Skin epidermis (tissue), 12 donors: Measurements from ENCODE around the gene STMND1.

ENCODE experiments used
- H3K27ac ChIP-seq, 21 experiments: fragments of 200-600 bp; sonication (generic) in 11 of 21; one replicate each; pipeline ENCODE4 v1.5.0; 2020; ENCODE audit warnings: mild to moderate bottlenecking in 3 of 21, inconsistent platforms in 2 of 21, moderate library complexity in 2 of 21
- H3K4me3 ChIP-seq, 7 experiments: fragments of 200-600 bp; sonication (generic) in 2 of 7; one replicate each; pipeline ENCODE4 v1.5.0; 2020; ENCODE audit warnings: inconsistent platforms in 2 of 7, mild to moderate bottlenecking in 2 of 7, moderate library complexity in 1 of 7

Gene STMND1

DNA sequence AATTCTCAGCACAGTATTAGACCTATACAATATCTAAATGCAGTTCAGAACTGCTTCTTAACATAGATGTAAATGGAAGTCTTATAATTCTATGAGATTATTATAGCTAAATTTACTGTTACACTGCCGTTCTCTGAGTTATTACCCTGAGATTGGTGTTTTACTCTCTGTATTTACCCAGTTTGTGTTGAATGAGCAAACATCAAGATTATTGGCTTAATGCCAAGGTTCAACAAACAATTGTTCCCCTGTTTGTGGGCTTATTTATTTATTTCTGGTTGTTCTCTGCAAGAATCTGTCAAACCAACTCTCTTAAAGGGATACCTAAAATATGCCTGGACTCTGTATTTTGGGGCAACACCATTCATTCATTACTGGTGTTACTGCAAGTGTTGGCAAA is 5.2 kb upstream of the STMND1 start:
- Histone ChIP-seq H3K4me3 (no peak overlapping the region), H3K27ac (no peak overlapping the region)

DNA sequence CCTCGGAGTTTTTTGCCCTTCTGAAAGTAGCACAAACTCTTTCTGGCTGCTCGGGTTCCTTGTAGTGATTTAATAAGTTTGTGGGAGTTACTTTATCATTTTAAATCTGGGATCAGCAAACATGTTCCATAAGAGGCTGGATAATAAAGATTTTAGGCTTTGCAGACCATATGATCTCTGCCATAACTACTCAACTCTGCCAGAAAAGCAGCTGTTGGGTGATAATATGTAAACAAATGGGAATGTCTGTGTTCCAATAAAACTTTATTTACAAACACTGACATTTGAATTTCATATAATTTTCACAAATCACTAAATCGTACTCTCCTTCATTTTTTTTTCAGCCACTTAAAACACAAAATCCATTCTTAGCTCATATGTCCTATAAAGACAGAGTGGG is 3.9 kb upstream of the STMND1 start:
- H3K27ac ChIP-seq: no peak overlapping the region

DNA sequence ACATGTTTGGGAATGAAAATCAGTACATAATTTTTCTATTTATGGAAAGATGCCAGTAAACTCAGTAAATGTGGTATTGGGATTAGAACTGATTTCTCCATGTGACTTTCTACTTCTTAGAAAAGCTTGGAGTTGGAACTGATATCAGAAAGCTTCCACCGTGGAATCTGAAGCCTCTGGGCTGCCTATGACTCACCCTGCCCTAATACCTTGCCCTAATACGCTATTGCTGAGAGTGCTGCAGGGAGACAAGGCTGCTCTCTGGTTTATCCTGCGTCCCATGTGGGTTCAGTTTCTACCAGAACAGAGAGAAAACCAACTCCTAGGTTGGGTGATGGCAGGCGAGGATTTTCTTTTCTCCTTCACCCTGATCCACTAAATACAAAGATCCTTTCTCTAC is 3.3 kb upstream of the STMND1 start:
- Histone ChIP-seq H3K4me3 (no peak overlapping the region), H3K27ac (no peak overlapping the region)

More for the DNA sequence above, 3.9 kb upstream of the STMND1 start:
- no peak overlapping the region for H3K4me3 ChIP-seq

DNA sequence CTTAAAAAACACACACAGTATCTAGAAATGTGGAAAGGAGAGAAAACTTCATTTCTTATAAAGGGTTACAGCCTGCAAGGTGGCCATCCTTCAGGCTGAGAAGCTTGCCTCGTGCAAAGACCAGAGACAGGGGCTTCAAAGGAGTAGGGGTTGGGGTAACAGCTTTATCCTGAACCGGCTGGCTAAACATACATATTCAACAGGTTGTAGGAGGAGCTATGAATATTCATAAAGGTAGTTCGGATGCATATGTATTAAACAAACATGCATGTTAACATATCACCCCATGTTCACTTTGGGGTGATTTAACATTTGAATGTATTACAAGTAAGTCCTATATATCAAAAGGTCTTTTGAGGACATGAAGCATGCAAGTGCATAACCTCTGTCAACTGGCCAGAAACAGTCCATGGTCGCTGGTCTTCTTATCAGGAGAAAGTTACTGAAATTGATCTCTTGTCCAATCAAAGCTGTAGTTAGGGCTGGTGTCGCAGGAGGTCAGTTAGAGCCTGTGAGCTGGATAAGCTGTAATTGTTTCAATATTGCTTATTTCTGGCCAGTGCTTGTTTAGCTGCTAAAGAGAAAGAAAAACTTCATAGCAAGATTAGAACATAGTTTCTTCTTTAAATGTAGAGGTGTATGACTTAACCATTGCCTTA is 2.3 kb upstream of the STMND1 start:
- Histone ChIP-seq H3K4me3 (no peak overlapping the region), H3K27ac (no peak overlapping the region)

DNA sequence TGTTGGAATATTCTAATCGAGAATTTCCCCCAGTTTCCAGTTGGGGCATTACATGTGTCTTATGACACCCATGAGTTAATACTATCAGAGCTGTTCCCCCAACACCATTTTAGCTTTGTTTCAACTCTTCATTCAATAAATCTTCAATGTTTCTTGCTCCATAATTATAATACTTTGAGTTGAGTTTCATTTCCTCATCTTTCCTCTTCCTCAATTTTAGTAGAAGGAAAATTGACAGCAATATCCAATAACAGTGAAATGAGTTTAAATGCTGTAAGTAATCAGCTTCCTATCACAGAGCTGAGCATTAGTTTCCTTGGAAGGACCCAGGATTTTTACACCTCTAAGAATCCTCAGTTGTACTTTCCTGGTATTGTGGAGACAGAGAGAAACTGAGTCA is 1.0 kb upstream of the STMND1 start:
- no peak overlapping the region for H3K27ac ChIP-seq
- H3K4me3 ChIP-seq: no peak overlapping the region

DNA sequence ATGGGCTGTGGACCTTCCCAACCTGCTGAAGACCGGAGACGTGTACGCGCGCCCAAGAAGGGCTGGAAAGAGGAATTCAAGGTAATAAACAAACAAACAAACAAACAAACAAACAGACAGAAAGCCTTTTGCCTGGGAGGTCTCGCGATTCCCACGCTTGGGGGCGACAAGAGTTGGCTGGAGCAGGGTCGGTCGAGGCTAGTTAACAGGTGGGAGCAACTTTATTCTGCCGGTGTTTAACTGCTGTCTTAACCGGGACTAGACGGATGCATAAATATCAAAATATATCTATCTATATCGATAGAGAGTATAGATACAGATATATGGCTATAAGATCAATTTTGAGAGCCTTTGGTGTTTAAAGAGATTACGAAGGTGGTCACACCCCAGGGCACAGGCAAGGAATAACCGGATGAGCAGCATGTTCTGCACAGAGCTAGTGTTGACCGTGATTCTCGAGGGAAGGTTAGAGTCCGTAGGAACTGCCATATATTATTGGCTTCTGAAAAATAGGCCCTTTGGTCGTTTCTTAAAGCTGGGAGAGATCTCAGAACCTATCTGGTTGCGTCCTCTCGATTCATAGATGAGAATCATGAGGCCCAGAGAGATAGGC is 514 bp downstream of the STMND1 start:
- peak overlapping the region; percentile 11 to 51 (median 22) for H3K4me3 ChIP-seq

DNA sequence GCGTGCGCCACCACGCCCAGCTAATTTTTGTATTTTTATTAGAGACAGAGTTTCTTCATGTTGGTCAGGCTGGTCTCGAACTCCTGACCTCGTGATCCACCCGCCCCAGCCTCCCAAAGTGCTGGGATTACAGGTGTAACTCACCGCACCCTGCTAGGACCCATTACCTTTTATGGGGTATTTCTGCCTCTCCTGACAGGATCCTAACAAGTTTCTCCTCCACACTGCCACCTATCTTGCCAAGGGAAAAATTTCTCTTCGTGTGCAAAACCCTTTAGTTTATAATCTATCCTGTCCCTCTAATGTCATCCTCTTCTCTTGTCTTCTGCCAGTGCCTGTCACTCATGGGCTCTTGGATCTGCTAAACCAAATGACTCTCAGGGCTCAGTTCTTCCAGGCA is 1.9 kb downstream of the STMND1 start:
- no peak overlapping the region for H3K27ac ChIP-seq
- no peak overlapping the region for H3K4me3 ChIP-seq

More for the DNA sequence above, 514 bp downstream of the STMND1 start:
- H3K27ac ChIP-seq: no peak overlapping the region

DNA sequence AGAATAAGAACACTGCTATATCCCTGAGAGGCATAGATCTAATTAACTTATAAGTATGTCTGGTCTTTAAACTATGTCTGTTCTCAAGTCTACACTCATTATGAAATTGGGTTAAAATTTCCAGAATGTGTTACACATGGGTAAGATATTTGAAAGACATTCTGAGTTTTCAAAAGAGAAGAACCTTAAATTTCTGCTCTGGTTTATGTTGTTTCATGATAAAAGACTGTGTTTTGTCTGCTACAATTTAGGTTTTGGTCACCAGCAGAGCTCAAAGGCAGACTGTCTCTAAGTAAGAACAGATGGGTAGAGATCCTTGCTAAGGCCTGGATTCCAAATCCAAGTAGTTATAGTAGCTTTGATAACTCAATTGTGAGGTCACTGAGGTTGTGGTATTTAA is 6.0 kb downstream of the STMND1 start:
- H3K4me3 ChIP-seq: no peak overlapping the region
- peak overlapping the region in 2 of 21 experiments; percentile 26 to 68 for H3K27ac ChIP-seq

DNA sequence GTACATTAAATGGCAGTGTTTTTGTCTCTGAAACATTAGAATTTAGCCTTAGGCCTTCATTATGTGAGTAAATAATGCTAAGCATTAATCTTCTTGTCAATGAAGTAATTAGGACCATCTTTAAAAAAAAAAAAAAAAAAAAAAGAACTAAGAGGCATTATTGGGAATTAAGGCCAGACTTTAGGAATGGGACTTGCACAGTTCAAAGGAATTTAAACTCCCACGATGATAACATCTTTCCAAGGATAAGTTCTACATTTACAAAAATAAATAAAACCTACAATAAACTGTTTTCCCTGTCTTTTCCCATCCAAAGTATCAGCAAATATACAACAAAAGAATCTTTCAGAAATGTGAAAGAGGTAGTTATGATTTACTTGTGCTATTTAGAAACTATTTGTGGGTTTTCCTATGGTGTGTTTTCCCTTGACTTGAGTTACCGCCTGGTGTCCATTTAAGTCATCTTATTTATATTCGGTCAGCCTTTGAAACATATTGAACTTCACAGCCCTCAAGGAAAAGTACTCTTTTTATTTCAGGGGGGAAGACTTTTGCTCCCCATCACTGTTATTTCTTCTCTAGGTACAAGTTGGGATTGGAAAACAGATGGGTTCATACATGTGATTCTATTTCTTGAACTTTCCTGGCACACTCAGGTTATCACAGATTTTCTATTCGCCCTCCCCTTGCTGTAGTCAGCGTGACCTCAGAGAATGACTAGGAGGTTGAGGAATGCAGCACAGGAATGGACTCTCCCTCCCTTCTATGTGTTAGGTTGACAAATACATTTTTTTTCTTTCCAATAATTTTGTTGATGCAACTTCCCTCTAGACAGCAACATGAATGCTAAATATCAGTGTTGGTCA is 13.6 kb downstream of the STMND1 start:
- Histone ChIP-seq H3K27ac (peak overlapping the region in 1 of 21 experiments; percentile 38), H3K4me3 (no peak overlapping the region)

DNA sequence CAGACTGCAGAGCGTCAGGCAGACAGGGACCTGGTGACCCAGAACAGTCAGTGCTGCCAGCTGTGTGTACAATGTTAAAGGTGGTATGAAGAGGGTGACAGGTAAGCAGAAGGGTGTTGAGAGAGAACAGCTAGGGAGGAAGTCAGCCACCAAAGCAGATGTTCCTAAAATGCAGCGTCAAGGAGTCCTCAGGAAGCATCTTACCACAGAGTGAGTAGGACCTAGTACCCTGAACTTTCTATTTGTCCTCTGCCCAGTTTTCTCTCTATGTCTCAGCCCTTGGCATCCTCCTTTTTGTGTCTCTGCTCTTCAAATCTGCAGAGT is 14.2 kb downstream of the STMND1 start:
- Histone ChIP-seq H3K27ac (no peak overlapping the region), H3K4me3 (no peak overlapping the region)

DNA sequence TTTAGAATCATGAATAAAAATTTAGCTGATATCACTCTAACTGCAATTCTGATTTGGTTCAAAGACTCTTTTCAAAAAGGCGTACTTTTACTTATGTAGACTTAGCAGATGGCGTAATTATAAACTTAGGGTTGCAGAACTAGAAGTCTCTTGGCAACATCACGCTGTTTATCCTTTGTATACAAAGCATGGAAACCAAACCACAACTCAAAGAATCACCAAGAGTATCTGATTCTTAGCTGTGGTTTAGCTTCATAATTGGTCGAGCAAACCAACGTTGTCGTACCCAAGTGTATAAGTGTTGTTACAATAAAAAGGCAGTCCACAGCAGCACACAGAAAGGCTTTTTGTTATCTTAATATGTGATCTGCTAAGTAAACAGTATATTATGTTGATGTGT is 18.2 kb downstream of the STMND1 start:
- H3K4me3 ChIP-seq: no peak overlapping the region
- H3K27ac ChIP-seq: no peak overlapping the region

DNA sequence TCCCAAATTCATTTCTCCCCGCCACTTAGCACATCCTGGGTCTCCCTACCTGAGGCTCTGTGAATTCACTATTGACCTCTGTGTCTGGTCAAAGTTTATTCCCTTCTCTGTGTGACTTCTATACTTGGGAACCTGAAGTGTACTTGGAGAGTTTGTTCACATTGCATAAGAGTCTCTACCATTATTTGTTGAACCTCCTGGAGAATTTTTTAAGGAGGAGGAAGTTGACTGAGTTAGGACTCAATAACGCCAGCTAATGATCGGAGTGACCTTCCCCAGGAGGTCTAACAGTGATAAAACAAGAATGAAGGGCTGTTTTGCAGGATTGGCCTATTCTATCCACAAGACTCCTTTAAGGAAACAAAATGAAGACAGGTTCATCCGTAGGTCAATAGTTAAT is 23.6 kb downstream of the STMND1 start:
- H3K4me3 ChIP-seq: no peak overlapping the region
- H3K27ac ChIP-seq: no peak overlapping the region

DNA sequence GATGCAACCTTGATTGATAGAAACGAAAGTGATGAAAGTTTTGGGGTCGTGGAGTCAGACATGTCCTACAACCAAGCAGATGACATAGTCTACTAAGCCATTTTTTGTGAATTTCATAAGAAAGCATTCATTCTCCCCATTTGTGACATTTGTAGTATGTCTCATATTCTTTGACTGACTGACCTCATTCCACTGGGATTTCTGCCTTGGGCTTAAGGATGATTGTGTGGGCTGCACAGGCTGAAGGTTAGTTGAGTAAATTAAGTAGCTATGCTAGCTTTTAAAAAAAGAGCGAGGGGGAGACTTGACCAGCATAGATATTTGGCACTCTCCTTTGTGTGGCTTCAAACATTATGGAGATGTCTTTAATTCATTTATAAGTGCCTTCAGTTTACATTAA is 28.9 kb downstream of the STMND1 start:
- no peak overlapping the region for H3K27ac ChIP-seq
- no peak overlapping the region for H3K4me3 ChIP-seq

DNA sequence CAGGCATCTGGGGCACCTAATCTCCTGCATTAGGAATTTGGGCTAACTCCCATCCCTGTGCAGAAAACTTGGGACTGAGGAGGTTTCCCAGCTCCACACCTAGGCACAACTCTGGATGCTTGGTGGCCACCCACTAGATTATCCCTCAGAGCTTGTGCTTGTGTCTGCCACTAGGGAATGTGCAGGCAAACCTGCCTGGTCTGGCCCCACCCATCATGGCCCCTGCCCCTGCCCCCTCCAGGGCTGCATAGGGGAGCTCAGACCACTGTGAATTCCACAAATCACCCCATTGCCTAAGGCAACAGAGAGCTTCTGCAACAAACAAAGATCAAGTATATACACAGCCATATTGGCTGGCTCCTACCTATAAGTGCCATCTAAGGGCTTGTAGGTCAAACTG is 31.1 kb downstream of the STMND1 start:
- H3K27ac ChIP-seq: no peak overlapping the region
- no peak overlapping the region for H3K4me3 ChIP-seq

DNA sequence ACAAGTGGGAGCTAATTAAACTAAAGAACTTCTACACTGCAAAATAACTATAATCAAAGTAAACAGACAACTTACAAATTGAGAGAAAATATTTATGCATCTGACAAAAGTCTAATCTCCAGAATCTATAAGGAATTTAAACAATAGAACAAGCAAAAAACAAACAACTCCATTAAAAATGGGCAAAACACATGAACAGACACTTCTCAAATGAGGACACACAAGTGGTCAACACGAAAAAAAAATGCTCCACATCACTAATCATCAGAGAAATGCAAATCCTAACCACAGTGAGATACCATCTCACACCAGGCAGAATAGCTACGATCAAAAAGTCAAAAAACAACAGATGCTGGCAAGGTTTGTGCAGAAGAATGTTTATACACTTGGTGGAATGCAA is 36.2 kb downstream of the STMND1 start:
- Histone ChIP-seq H3K27ac (no peak overlapping the region), H3K4me3 (no peak overlapping the region)

DNA sequence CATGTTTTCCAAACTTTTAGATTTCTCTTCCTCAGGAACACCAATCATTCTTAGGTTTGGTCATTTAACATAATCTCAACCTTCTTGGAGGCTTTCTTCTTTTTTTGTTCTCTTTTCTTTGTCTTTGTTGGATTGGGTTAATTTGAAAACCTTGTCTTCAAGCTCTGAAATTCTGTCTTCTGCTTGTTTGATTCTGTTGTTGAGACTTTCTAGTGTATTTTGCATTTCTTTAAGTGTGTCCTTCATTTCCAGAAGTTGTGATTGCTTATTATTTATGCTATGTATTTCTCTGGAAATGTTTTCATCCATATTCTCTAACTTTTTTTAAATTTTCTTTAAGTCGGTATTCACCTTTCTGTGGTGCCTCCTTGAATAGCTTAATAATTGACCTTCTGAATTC is 42.2 kb downstream of the STMND1 start:
- Histone ChIP-seq H3K27ac (no peak overlapping the region), H3K4me3 (no peak overlapping the region)

DNA sequence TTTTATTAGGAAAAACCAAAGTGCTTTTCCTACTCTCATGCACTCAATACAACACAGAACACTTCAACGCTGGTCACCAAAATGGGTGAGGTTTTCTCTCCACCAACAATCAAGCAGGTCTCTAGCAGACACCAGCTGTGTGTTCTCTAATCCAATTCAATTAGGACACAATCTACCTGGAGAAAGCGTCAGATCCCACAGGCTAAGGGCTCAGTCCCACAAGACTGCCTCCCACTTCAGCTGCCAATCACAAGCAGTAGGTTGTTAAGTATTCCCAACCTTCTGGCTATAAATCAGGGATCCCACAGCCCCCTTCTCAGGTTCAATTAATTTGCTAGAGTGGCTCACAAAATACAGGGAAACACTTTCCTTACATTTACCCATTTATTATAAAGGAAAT is 47.7 kb downstream of the STMND1 start:
- no peak overlapping the region for H3K27ac ChIP-seq
- no peak overlapping the region for H3K4me3 ChIP-seq

DNA sequence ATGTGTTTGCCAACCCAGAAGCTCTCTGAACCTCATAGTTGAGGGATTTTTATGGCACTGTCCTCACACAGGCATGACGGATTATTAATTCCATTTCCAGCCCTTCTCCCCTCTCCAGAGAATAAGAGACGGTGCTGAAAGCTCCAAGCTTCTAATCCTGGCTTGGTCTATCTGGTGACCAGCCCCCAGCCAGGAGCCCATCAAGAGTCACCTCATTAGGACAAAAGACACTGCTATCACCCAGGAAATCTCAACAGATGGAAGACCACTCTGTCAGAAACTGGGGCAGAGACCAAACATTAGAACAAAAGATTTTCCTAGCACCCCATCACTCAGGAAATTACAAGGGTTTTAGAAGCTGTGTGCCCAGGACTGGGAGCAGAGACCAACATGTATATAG is 48.2 kb downstream of the STMND1 start:
- Histone ChIP-seq H3K4me3 (no peak overlapping the region), H3K27ac (no peak overlapping the region)

DNA sequence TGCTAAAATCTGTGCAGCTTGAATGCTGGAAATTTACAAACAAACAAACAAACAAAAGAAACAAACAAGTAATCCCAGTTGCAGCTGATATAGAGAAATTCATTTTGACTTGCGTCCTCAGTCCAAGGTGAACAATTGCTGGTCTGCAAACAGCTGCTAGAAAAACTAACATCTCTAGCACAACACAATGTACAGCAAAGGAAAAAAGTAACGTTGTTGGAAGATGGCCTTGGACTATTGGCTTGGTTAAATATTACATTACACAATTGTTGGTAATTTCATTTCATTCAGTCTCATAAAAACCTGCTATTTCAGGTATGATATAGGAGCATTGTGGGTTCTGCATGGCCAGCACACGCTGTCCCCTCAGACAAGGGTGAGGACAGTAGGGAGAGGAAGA is 50.0 kb downstream of the STMND1 start:
- H3K27ac ChIP-seq: no peak overlapping the region
- no peak overlapping the region for H3K4me3 ChIP-seq

DNA sequence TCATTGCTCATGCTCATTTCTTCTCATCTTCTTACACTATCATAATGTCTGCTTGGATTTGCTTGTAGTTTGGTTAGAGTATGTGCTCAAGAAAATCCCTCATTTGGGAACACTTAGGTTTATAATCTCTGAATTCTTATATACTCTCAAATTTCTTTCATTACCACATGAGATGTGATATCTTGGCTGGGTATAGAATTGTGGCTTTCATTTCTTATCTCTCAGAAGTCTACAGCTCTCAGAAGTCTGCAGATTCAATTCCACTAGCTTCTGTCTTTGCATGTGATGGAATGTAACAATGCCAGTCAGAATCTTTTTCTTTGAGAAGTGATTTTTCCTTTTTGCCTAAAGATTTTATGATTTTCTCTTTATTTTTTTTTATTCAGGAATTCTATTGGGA is 50.9 kb downstream of the STMND1 start:
- Histone ChIP-seq H3K27ac (no peak overlapping the region), H3K4me3 (no peak overlapping the region)
